Bronchial epithelial cell (primary cell): ENCODE results near the gene KLK10. TPM values are rescaled to one million over a fixed set of nuclear protein-coding genes. Genes with fewer than 3 reads are reported as not detected.

ENCODE experiments used
- DNase-seq: peaks from one replicate; pipeline ENCODE4 v3.0.0-alpha.2; 2010; ENCODE audit warnings: low read depth
- FAIRE-seq: peaks from 2 replicates; lab custom pipeline; 2011; peaks lifted over from hg19 to GRCh38; lab: Jason Lieb, UNC
- H3K27me3 ChIP-seq: 2 replicates; pipeline ENCODE4 v1.5.1; 2011; ENCODE audit warnings: low read length; ENCODE audit not compliant: control insufficient read depth, insufficient read depth
- H3K36me3 ChIP-seq: 2 replicates; pipeline ENCODE4 v1.5.1; 2011; ENCODE audit warnings: low read length; ENCODE audit not compliant: control insufficient read depth, insufficient read depth
- H3K4me3 ChIP-seq: 2 replicates; pipeline ENCODE4 v1.5.1; 2011; ENCODE audit warnings: mild to moderate bottlenecking, low read depth, low read length, control low read depth
- CTCF ChIP-seq: IDR thresholded peaks from 2 replicates; pipeline ENCODE4 v1.5.1; 2011; ENCODE audit warnings: mild to moderate bottlenecking, moderate library complexity, low read length, control low read depth, inconsistent platforms; ENCODE audit not compliant: insufficient read depth, severe bottlenecking
- total RNA-seq: library from RNA; depleted of rRNA; stranded (reverse); fragments of >200 nt; gene quantifications from 2 replicates; pipeline ENCODE4 v1.2.1, GENCODE V29; 2014

KLK10 gene
- 6.6 and 28.0 TPM in 2 replicates for total RNA-seq

- Histone ChIP-seq H3K4me3 (peak within 1 kb of the TSS; percentile 33), H3K36me3 (no peaks in the 10 kb centered on the region), H3K27me3 (peaks cover 1% of the 10 kb centered on the region)
- FAIRE-seq (no peak), DNase-seq (no peak)
- no peak for TF ChIP-seq CTCF
Measured at GRCh38 chr19:51019544-51019925, at the start of gene KLK10. Gene KLK10, minus strand, starts transcription at chr19:51019709. Its CDS starts 579 bp downstream, at chr19:51019130.

- TF ChIP-seq CTCF = no peak
- Histone ChIP-seq H3K4me3 (no peak overlapping the region), H3K27me3 (no peaks in the 10 kb centered on the region), H3K36me3 (no peaks in the 10 kb centered on the region)
- FAIRE-seq (no peak), DNase-seq (no peak)
Measured at GRCh38 chr19:51066393-51067186, 47.1 kb upstream of the KLK10 start.

GRCh38 chr19:51065221-51065960, 45.9 kb upstream of the KLK10 start:
- no peak for DNase-seq
- FAIRE-seq = no peak
- no peak for TF ChIP-seq CTCF
- Histone ChIP-seq H3K4me3 (no peak overlapping the region), H3K36me3 (no peaks in the 10 kb centered on the region), H3K27me3 (no peaks in the 10 kb centered on the region)

- no peak for TF ChIP-seq CTCF
- no peak within 1 kb of the TSS for H3K4me3 ChIP-seq
- H3K36me3 ChIP-seq = no peaks in the 10 kb centered on the region
- no peaks in the 10 kb centered on the region for H3K27me3 ChIP-seq
- DNase-seq = peak; percentile 16
- FAIRE-seq = no peak
Measured at GRCh38 chr19:51064534-51065220, 45.2 kb upstream of the KLK10 start, which contains the start of gene KLK13. Gene KLK13, minus strand, starts transcription at chr19:51065092. Its CDS starts 25 bp downstream, at chr19:51065067.

- FAIRE-seq = no peak
- no peak overlapping the region for H3K4me3 ChIP-seq
- no peaks in the 10 kb centered on the region for H3K36me3 ChIP-seq
- DNase-seq = no peak
- H3K27me3 ChIP-seq = no peaks in the 10 kb centered on the region
- TF ChIP-seq CTCF = no peak
Measured at GRCh38 chr19:51063664-51064063, 44.2 kb upstream of the KLK10 start.
